Measurements from ENCODE around the gene PDCD10.

The PDCD10 gene

GRCh38 chr3:167734498-167735232, at the start of gene PDCD10:
Gene PDCD10, minus strand, starts transcription at chr3:167734892. Its CDS starts 14,735 bp downstream, at chr3:167720157.
- peak; percentile 100 for DNase-seq (ENCODE audit: low spot score)

GRCh38 chr3:167783781-167784180, 49.1 kb upstream of the PDCD10 start:
- DNase-seq (ENCODE audit: low spot score), result no peak

- DNase-seq (ENCODE audit: low spot score), result no peak
These were observed 45.7 kb upstream of the PDCD10 start for GRCh38 chr3:167780214-167780883.

DNA sequence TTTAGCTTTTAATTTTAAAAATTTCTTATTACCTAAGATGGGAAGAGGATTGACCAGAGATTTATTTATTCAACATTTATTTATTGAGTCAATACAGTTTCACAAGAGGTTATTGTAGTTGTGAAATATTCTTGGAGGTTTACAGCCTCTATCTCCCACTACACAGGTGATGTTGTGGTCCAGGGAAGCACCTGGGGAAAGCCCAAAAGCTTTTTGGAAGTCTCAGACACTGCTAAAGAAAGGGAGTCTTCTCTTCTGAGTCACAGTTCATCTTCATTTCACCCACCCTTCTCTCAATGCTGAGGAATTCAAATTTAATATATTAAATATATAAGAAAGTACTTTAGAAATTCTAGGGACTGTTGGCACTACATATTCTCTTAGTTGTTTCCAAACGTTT, 42.7 kb upstream of the PDCD10 start:
- no peak for DNase-seq (ENCODE audit: low spot score)

GRCh38 chr3:167776066-167776685, 41.5 kb upstream of the PDCD10 start:
- no peak for DNase-seq (ENCODE audit: low spot score)

DNA sequence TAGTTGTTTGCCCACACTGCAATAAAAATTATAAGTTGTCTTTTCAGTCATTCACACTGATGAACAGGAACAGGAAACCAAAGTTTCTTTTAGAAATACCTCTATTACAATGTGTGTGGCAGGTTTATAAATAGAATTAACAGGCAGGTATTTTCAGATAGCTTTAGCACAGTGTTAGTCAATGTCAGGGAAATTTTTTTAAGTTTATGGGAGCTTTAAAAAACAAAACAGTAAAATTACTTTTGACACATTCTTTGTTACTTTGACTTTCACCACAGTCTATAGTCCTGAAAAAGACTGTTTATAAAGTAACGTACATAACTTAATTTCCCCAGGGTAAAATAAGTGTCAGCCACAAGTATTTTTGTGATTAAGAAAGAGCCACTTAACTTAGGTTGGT, 38.9 kb upstream of the PDCD10 start:
- no peak for DNase-seq (ENCODE audit: low spot score)

GRCh38 chr3:167772992-167773391, 38.3 kb upstream of the PDCD10 start:
- no peak for DNase-seq (ENCODE audit: low spot score)

DNA sequence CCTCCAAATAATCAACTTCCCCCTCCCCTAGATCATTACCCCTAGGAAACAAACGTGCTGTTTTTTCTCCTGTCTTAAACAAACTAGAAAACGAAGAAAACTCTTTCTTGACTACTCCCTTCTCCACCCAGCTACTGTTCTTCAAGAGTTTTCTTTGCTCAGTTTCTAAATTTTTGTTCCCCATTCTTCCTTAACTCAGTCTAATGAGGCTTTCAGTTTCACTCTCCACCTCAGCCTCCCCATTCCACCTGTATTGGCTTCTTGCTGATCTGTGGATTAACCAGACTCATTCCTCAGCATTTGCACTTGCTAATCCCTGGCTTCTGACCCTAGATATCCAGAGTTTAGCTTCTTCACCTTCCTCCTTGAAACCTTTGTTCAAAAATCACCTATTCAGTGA, 27.6 kb upstream of the PDCD10 start:
- no peak for DNase-seq (ENCODE audit: low spot score)

- no peak for DNase-seq (ENCODE audit: low spot score)
These were observed 26.6 kb upstream of the PDCD10 start for GRCh38 chr3:167761302-167761701.

DNA sequence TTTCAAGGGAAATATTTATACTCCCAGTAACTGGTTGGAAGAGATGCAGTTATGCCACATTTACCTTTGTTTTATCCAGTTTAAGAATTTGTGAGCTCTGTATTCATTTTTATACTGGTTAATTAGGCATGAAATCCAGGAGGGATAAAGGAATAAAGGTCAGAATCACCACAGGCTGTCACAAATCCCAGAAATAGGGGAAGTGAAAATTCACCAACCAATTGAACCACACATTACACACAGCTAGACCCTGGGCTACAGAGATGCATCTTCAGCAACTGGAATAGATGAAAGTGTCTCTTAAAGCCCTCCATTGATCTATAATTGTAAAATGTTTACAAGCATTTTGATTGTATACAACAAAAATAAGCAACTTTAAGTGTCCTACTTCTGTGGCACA, 19.4 kb upstream of the PDCD10 start:
- no peak for DNase-seq (ENCODE audit: low spot score)

DNA sequence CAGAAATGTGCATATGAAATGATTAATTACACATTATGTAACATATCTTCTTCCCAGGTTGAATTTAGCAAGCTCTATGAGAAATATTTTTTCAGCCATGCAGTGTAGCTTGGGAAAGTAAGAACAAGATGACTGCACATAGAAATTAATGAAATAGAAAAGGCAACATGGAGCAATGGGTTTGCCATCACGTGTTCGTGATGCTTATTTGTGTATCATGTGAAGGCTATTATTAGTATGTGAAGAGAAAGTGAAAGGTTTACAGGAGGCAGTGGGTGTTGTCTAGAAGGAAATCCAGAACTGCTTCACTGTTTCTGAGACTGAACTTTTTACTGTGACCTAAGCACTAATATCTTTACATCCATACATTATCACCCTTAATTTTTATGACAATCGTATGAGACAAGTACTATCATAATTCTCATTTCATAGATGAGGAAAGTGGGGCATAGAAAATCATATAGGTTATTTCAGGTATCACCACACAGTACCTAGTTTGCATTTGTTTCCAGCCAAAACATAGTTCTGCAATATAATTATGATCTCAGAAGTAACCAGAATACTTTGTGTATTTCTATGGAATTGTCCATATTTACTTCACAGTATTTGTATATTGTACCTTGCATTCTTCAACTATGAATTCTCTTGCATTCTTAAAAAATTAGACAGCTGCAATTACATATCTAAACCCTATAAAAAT, 15.7 kb upstream of the PDCD10 start:
- peak; percentile 89 for DNase-seq (ENCODE audit: low spot score)

GRCh38 chr3:167749728-167750127, 15.0 kb upstream of the PDCD10 start:
- DNase-seq (ENCODE audit: low spot score), result no peak

DNA sequence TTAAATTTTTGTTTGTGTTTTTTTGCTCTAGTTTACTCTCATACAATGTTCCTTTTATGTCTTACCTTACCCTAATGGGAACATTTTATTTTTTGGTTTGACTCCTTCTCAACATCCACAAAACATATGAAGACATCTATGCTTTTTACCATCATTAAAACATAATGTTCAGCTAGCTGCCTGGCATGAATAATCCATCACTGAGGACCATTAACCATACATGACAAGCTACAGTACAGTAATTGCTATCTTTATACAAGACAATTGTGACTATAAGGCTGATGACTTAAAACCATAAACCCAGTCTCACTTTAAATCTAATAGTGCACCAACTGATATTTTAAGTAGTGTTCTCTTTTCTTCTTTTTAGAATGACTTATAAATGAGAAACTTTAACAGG, 14.5 kb upstream of the PDCD10 start:
- DNase-seq (ENCODE audit: low spot score), result no peak

DNA sequence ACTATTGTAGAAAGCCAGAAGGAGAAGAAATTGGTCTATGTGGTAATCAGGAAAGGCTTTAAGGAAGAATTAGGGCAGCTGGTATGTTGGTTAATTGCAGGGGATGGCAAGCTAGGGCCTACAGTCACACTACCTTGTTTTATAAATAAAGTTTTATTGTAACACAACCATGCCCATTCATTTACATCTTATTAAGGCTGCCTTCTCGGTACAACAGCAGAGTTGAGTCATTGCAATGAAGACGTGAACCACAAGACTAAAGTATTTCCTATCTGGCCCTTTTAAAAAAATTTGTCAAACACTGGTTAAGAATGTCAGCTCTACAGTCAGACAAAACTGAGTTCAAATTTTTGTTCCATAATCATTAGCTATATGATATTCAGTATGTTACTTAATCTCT, 9.1 kb upstream of the PDCD10 start:
- DNase-seq (ENCODE audit: low spot score), result no peak

GRCh38 chr3:167742338-167742737, 7.6 kb upstream of the PDCD10 start:
- DNase-seq (ENCODE audit: low spot score), result no peak

- peak; percentile 79 for DNase-seq (ENCODE audit: low spot score)
These were observed 6.4 kb upstream of the PDCD10 start for GRCh38 chr3:167740961-167741587.

- DNase-seq (ENCODE audit: low spot score), result no peak
These were observed 4.6 kb upstream of the PDCD10 start for GRCh38 chr3:167739190-167739810.

- no peak for DNase-seq (ENCODE audit: low spot score)
These were observed 3.3 kb upstream of the PDCD10 start for GRCh38 chr3:167738037-167738436.

DNA sequence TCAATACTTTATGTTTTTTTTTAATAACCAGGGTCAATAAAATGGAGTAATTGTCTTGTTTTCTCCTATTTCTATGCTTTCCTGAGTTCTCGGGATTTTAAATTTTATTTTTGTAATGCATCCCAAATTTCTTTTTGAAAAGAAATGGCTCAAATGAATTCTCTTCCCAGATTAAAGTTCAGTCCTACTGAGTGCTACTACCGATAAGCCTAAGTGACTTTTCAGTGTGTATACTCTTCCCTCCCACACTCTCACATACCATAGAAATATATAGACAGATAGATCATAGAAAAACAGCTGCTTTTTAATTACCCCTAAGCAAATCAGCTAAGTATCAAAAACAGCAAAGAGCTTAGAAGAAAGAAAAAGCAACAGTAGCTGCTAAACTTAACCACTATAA, 2.3 kb upstream of the PDCD10 start:
- no peak for DNase-seq (ENCODE audit: low spot score)

- DNase-seq (ENCODE audit: low spot score), result peak; percentile 26
These were observed 1.6 kb upstream of the PDCD10 start for GRCh38 chr3:167736264-167736787.
